Measurements from ENCODE around the gene TSEN2. TPM values are rescaled to one million over a fixed set of nuclear protein-coding genes. Genes with fewer than 3 reads are reported as not detected.

Gene TSEN2
- total RNA-seq, 1 donor from 2014 or later, result 21.3 TPM

- Histone ChIP-seq H3K4me3 (ENCODE audit: low read depth, low read length) (no peak overlapping the region), H3K36me3 (ENCODE audit: control insufficient read depth, insufficient read depth, low read length) (peaks cover 17% of the 10 kb centered on the region), H3K27me3 (ENCODE audit: control insufficient read depth, insufficient read depth, low read length) (no peaks in the 10 kb centered on the region)
- TF ChIP-seq CTCF (IDR thresholded peaks at IDR 0.05; ENCODE audit: insufficient read depth, low read length, severe bottlenecking), result no peak
- FAIRE-seq, result no peak
- DNase-seq (ENCODE audit: low read depth), result peak; percentile 7
Measured at GRCh38 chr3:12501360-12502020, 17.2 kb downstream of the TSEN2 start.

GRCh38 chr3:12503126-12503957 lies 19.1 kb downstream of the TSEN2 start:
- DNase-seq (ENCODE audit: low read depth) (no peak), FAIRE-seq (no peak)
- H3K4me3 ChIP-seq (ENCODE audit: low read depth, low read length), result no peak overlapping the region
- peaks cover 15% of the 10 kb centered on the region for H3K36me3 ChIP-seq (ENCODE audit: control insufficient read depth, insufficient read depth, low read length)
- TF ChIP-seq CTCF (IDR thresholded peaks at IDR 0.05; ENCODE audit: insufficient read depth, low read length, severe bottlenecking), result no peak
- H3K27me3 ChIP-seq (ENCODE audit: control insufficient read depth, insufficient read depth, low read length), result no peaks in the 10 kb centered on the region

- FAIRE-seq (no peak), DNase-seq (ENCODE audit: low read depth) (no peak)
- Histone ChIP-seq H3K27me3 (ENCODE audit: control insufficient read depth, insufficient read depth, low read length) (no peaks in the 10 kb centered on the region), H3K4me3 (ENCODE audit: low read depth, low read length) (no peak overlapping the region), H3K36me3 (ENCODE audit: control insufficient read depth, insufficient read depth, low read length) (peaks cover 11% of the 10 kb centered on the region)
- no peak for TF ChIP-seq CTCF (IDR thresholded peaks at IDR 0.05; ENCODE audit: insufficient read depth, low read length, severe bottlenecking)
Measured at GRCh38 chr3:12506201-12506709, 22.0 kb downstream of the TSEN2 start.

GRCh38 chr3:12507591-12508281 lies 23.5 kb downstream of the TSEN2 start:
- FAIRE-seq (no peak), DNase-seq (ENCODE audit: low read depth) (peak; percentile 56)
- TF ChIP-seq CTCF (IDR thresholded peaks at IDR 0.05; ENCODE audit: insufficient read depth, low read length, severe bottlenecking), result no peak
- H3K36me3 ChIP-seq (ENCODE audit: control insufficient read depth, insufficient read depth, low read length), result peaks cover 11% of the 10 kb centered on the region
- no peaks in the 10 kb centered on the region for H3K27me3 ChIP-seq (ENCODE audit: control insufficient read depth, insufficient read depth, low read length)
- H3K4me3 ChIP-seq (ENCODE audit: low read depth, low read length), result no peak overlapping the region

GRCh38 chr3:12508291-12508700 lies 24.0 kb downstream of the TSEN2 start:
- Histone ChIP-seq H3K4me3 (ENCODE audit: low read depth, low read length) (no peak overlapping the region), H3K36me3 (ENCODE audit: control insufficient read depth, insufficient read depth, low read length) (peaks cover 9% of the 10 kb centered on the region), H3K27me3 (ENCODE audit: control insufficient read depth, insufficient read depth, low read length) (no peaks in the 10 kb centered on the region)
- peak; percentile 96 for DNase-seq (ENCODE audit: low read depth)
- TF ChIP-seq CTCF (IDR thresholded peaks at IDR 0.05; ENCODE audit: insufficient read depth, low read length, severe bottlenecking), result no peak
- FAIRE-seq, result no peak

Data from bronchial epithelial cell (primary cell).